Upper lobe of left lung (tissue), 4 donors: ENCODE results near the gene DDRGK1.

ENCODE experiments used
- POLR2A ChIP-seq, 4 donors: fragments of 450-650 bp; IDR thresholded peaks; one replicate each; pipeline ENCODE4 v1.5.1; 2016 to 2017; ENCODE audit warnings: antibody characterized with exemption in 4 of 4, mild to moderate bottlenecking in 2 of 4
- TF ChIP-seq, protein P1 (sequence below), 6 experiments: fragments of 450-650 bp in 4 of 6; fragments of 200-600 bp in 2 of 6; sonication (generic) in 2 of 6; IDR thresholded peaks; one replicate each; pipeline ENCODE4 v1.5.1; 2016 to 2019; ENCODE audit warnings: antibody characterized with exemption in 6 of 6

GRCh38 chr20:3226864-3227263, 22.4 kb upstream of the DDRGK1 start:
- TF ChIP-seq, protein P1, sequence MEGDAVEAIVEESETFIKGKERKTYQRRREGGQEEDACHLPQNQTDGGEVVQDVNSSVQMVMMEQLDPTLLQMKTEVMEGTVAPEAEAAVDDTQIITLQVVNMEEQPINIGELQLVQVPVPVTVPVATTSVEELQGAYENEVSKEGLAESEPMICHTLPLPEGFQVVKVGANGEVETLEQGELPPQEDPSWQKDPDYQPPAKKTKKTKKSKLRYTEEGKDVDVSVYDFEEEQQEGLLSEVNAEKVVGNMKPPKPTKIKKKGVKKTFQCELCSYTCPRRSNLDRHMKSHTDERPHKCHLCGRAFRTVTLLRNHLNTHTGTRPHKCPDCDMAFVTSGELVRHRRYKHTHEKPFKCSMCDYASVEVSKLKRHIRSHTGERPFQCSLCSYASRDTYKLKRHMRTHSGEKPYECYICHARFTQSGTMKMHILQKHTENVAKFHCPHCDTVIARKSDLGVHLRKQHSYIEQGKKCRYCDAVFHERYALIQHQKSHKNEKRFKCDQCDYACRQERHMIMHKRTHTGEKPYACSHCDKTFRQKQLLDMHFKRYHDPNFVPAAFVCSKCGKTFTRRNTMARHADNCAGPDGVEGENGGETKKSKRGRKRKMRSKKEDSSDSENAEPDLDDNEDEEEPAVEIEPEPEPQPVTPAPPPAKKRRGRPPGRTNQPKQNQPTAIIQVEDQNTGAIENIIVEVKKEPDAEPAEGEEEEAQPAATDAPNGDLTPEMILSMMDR (IDR thresholded peaks at IDR 0.05): no peak
- TF ChIP-seq POLR2A (IDR thresholded peaks at IDR 0.05): no peak
